AML-193 (cell line): ENCODE data around the gene NCOR1.
"Not testable (repeated sequence)": the region's sequence is repeated elsewhere in the genome, so short reads cannot be mapped to it uniquely, and the experiment has no call there.

ENCODE experiments used
- DNase-seq, 2 experiments: peaks; one replicate each; lab custom pipeline; 2025; lab: John Stamatoyannopoulos, UW

Gene NCOR1

DNA sequence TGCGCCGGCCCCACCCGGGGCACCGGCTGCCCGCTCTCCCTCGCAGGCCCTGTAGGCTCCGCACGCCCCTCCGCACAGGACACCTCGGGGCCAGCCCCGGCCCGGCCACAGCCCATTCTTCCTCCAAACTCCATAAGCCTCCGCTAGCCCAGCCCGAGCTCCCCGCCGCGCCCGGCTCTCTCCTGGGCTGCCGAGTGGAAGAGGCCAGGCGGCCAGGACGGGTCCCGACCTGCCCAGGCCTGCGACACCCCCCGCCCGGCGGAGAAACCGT is 397 bp downstream of the NCOR1 start:
- DNase-seq, result no peak

DNA sequence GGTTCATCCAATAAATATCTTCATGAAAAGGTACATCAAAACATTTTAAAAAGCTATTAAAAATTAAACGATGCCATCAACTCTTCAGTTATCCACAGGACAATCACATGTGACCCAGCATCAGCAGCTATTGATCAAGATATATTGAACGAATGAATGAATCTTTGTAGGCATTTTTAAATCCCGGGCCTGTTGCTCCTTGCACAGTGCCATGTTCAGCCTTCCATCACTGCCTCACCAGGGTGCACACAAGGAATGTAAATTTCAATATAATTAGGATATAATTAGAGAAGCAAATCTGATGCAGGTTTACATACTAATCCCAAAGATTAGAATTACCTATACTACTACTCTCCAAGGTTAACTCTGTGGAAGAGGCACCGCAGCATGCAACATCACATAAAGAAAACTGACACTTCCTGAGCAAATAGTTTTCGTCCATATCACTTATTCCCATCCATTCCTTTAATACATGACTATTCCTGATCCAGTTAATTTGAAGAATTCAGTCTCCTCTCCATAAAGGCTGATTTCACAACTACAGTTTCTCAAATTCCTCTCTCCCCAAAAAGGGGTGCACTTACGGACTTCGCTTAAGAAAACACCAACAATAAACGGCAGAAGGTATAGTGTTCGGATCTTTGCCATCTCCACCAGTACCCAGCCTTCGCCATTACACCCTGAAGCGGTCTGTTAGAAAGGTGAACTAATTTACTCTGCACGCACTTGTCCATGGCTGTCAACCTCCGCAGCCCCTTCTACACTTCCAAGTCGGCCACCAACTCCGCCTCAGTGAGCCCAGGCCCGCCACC is 938 bp downstream of the NCOR1 start:
- DNase-seq, result no peak

DNA sequence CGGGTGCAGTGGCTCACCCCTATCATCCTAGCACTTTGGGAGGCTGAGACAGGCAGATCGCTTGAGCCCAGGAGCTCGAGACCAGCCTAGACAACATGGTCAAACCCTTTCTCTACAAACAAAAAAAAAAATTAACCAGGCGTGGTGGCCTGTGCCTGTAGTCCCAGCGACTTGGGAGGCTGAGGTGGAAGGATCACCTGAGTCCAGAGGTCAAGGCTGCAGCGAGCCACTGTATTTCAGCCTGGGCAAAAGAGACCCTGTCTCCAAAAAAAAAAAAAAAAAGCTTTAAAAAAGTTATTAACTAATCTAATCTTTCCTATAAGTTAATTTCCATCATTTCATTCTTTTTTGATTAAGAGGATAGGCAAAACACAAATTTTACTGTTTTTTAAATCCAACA is 2.5 kb downstream of the NCOR1 start:
- no peak for DNase-seq

GRCh38 chr17:16211590-16211989 is 3.7 kb downstream of the NCOR1 start:
- DNase-seq, result no peak

- DNase-seq, result not testable (repeated sequence)
Measured at GRCh38 chr17:16204763-16205162, 10.6 kb downstream of the NCOR1 start.

DNA sequence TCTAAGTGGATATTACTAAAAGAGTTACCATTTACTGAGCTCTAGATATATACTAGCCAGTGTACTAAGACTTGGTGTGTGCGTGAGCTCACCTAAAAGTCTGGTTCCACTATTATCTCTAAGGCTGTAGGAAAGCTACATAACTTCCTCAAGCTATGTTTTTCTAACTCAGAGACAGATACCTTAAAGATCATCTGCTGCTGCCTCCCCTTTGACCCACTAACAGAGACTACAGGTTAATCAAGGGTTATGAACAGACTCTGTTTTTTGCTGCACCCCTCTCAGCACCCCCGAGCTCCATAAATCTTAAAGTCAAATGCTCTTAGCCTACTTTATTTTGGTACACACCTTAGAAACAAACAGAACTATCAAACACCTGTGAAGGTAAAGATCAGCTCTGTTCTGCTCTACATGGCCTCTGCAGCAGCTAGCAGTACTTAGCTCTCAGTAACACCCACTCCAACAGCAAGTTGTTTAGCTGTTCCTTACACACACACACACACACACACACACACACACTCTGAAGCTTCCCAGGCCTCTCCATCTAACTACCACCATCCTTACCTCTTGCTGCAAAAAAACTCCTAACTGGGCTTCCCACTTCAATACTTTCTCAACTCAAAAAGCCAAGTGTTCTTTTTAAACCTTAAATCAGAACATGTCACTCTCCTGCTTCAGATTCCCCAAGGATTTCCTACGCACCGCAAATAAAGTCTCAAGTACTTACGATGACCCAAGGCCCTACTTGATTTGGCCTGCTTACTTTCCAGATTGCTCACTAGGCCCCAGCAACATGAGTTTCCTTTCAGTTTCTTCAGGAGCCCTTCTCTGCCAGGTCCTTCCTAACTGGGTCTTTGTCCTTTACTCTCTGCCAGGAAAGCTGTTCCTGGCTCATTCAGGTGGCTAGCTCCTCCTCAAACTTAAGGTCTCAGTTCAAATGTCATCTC is 12.5 kb downstream of the NCOR1 start:
- not testable (repeated sequence) for DNase-seq

GRCh38 chr17:16201693-16202131 is 13.6 kb downstream of the NCOR1 start:
- not testable (repeated sequence) for DNase-seq

GRCh38 chr17:16199093-16199492 is 16.2 kb downstream of the NCOR1 start:
- no peak for DNase-seq

DNA sequence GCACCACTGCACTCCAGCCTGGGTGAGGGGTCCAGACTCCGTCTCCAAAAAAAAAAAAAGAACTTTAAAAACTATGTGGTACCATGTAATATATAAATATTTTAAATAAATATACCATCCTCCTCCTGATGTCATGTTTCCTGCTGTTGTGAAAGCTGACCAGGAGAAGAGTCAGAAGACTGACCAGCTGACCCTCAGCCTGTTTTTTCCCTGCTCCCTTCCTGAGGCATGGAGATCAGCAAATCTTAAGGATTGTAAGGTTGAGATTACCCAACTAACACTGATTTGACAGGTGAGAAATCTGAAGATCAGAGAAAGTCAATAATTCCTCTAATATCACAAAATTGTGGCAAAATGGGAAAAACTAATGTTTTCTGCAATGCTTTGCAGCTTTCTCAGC is 18.1 kb downstream of the NCOR1 start:
- no peak for DNase-seq

GRCh38 chr17:16194307-16194835 is 21.0 kb downstream of the NCOR1 start:
- not testable (repeated sequence) for DNase-seq

GRCh38 chr17:16191604-16192003 is 23.7 kb downstream of the NCOR1 start:
- DNase-seq, result no peak

- DNase-seq, result no peak
Measured at GRCh38 chr17:16190703-16191360, 24.5 kb downstream of the NCOR1 start.

GRCh38 chr17:16189791-16190348 is 25.5 kb downstream of the NCOR1 start:
- no peak for DNase-seq

DNA sequence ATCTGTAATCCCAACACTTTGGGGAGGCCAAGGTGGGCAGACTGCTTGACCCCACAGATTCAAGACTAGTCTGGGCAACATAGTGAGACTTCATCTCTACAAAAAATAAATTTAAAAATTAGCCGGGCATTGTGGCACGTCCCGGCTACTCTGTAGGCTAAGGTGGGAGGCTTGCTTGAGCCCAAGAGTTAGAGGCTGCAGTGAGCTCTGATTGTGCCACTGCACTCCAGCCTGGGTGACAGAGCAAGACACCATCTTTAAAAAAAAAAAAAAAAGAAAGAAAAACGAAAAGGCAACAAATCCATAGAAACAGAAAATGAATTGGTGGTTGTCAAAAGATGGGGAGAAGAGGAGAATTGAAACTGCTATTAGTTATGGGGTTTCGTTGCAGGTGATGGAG is 27.7 kb downstream of the NCOR1 start:
- DNase-seq, result no peak

- no peak for DNase-seq
Measured at GRCh38 chr17:16181581-16181980, 33.8 kb downstream of the NCOR1 start.

DNA sequence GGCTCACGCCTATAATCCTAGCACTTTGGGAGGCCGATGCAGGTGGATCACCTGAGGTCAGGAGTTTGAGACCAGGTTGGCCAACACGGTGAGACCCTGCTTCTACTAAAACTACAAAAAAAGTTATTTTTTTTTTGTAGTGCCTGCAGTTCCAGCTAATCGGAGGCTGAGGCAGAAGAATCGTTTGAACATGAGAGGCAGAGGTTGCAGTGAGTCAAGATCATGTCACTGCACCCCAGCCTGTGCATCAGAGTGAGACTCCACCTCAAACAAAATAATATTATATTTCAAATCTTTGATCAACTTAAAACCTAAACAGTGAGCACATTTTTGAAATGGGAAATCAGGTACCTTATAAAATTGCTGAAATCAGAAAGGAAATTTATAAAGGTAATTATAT is 36.5 kb downstream of the NCOR1 start:
- no peak for DNase-seq

GRCh38 chr17:16171613-16172012 is 43.7 kb downstream of the NCOR1 start:
- DNase-seq, result no peak

GRCh38 chr17:16166766-16167165 is 48.6 kb downstream of the NCOR1 start:
- not testable (repeated sequence) for DNase-seq

GRCh38 chr17:16158714-16159113 is 56.6 kb downstream of the NCOR1 start:
- no peak for DNase-seq

DNA sequence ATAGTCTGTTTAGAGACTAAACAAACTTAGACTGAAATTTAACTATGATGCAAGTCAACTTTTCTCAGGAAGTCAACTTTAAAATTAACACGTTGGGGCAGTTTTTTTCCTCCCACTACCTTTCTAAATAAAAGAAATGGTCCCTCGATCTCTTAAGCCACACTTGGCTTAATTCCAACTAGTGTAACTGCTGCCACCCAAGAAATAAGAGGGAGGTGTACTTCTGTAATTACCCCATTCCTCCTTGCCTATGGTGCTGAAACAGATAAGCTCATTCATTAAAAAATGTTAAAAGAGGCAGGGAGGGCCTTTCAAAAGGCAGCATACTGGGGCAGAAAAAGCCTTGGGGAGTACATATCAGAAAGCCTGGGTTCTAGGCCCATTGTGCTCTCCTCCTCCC is 59.8 kb downstream of the NCOR1 start:
- DNase-seq, result no peak

GRCh38 chr17:16152326-16152725 is 63.0 kb downstream of the NCOR1 start:
- DNase-seq, result not testable (repeated sequence)

- no peak for DNase-seq
Measured at GRCh38 chr17:16150251-16150856, 65.0 kb downstream of the NCOR1 start.
